GM19467 (cell line): ENCODE measurements around the gene TANGO2.
A peak's percentile ranks its signal among the peaks of the same experiment; 100 is the strongest.
"Not testable (repeated sequence)": the region's sequence is repeated elsewhere in the genome, so short reads cannot be mapped to it uniquely, and the experiment has no call there.

ENCODE experiments used
- ATAC-seq: cut with Tn5 transposase; IDR thresholded peaks from one replicate; pipeline ENCODE4 v1.9.1; 2021; ENCODE audit warnings: mild to moderate bottlenecking, moderate library complexity; ENCODE audit not compliant: unreplicated experiment

TANGO2 gene

DNA sequence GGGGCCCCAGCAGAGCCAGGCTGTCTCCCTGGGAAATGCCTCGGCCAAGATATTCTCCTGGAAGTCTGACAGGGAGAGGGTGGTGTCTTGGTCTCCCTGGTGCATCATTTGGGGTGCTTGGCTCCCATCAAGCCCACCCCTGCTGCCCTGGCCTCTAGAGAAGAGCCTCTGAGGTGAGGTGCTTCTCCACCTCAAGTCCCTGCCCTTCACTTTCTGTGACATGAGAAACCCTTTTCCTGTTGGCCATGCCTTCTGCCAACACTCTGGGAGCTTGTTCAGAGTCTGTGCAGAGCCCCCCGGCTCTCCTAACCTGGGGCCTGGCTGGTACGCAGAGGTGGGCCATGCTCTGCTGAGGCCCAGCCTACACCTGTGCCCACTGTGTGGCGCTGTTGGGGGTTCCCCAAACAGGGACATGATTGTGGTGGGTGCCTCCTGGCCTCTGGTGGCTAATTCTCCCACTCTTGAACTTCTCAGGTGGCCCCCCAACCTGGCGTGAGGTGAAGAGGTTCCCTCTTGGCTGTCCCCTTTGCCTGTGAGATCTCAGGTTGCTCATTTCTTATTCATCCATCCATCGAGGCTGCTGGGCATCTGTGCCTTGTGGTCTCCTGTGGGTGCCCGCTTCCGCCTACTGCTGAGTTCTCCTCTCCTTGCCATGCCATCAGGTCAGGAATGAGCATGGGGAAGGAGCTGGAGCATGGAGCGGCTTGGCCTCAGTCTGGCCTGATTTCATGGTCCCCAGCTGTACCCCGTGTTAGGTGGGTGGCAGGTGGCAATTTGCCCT, 40.0 kb downstream of the TANGO2 start:
- ATAC-seq, result no peak

DNA sequence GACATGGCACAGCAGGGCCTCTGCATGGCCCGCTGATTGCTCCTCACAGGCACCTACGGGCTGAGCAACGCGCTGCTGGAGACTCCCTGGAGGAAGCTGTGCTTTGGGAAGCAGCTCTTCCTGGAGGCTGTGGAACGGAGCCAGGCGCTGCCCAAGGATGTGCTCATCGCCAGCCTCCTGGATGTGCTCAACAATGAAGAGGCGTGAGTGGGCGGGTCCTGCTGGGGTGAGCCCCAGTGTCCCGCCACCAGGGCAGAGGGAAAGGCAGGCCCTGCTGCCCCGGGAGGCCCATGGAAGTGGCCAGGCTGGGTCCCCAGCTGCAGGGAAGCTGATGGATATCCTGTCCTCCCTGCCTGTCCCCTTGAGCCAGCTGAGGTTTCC, 40.6 kb downstream of the TANGO2 start:
- no peak for ATAC-seq

DNA sequence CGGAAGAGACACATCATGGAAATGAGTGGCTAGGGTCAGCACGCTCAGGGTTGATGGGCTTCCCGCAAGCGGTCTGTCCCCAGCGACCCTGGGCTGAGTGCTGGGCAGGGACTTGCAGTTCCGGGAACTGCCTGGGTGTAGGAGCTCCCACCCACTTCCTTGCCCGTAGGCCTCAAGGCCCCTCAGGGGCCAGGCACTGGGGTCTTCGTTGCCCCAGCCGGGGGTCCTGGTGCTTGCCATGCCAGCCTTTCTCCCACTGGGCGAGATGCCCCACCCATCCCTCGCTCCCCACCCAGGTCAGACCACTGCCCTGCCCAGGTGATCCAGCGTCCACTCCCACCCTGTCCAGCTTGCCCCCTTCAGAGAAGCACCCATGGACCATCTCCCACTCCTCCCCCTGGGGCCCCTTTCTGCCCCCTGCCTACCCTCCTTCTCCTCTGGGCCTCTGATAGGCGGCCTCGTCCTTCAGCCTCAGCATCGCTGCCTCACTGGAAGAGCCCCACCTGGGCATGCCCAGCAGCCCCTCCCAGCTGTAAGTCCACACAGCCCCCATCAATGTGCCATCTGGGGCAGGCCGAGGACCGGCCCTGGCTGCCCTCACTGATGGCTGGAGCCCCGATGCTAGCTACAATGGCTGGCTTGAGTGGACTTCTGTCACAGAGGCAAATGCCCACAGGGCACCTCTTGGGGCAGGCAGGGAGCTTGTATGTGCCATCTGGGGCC, 41.3 kb downstream of the TANGO2 start:
- no peak for ATAC-seq

DNA sequence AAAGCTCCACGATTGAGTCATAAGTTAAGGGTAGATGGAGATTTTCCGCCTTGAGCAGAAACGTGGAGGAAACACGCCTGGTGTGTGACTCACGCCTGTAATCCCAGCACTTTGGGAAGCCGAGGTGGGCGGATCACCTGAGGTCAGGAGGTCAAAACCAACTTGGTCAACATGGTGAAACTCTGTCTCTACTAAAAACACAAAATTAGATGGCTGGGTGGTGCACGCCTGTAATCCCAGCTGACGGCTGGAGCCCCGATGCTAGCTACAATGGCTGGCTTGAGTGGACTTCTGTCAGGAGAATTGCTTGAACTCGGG, 41.8 kb downstream of the TANGO2 start:
- no peak for ATAC-seq

DNA sequence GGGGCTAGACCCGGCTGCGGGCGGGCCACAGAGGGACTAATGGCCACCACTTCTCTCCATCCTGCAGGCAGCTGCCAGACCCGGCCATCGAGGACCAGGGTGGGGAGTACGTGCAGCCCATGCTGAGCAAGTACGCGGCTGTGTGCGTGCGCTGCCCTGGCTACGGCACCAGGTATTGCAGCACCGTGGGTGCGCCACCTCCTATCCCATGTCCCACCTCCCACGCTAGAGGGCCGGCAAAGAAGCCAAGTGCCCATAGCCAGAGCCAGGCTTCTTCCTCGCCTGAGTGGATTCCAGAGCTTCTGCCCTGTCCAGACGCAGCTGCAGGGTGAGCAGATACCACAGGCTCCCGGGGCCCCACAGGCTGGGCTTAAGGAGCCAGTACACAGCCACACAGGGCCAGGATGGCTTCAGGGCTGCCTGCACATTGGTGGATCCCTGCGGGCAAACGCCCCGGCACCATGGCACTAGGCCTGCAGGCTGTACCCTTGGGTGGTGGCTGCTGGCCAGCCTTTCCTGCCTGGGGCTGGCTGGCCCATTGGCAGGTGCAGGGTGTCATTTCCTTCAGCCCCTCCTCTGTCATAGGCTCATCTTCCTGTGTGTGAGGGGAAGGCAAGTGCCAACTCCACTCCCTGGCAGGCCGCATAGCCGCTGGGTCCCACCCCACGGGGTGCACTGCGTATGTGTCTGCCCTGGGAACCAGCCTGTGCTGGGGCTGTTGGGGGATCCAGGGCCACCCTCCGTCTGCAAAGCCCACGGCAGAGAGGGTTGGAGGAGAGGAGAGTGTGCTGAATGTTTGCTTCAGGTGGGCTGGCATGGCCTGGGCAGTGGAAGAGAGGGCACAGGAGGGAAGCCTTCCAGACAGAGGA, 42.6 kb downstream of the TANGO2 start:
- ATAC-seq, result no peak

DNA sequence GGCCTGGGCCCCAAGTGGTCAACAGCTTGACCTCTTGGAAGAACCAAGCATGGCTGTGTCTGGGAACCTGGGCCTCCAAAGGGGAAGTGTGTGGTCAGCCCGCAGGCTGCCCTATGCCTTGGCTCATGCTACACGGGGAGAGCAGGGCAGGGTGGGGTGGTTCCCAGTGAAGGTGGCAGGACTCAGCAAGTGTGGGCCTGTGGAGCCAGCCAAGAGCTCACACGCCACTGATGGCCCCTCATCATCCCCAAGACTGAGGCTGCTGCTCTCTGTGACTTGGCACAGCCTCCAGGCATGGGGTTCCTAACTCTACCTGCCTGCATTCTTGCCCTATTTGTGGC, 43.2 kb downstream of the TANGO2 start:
- ATAC-seq, result no peak

DNA sequence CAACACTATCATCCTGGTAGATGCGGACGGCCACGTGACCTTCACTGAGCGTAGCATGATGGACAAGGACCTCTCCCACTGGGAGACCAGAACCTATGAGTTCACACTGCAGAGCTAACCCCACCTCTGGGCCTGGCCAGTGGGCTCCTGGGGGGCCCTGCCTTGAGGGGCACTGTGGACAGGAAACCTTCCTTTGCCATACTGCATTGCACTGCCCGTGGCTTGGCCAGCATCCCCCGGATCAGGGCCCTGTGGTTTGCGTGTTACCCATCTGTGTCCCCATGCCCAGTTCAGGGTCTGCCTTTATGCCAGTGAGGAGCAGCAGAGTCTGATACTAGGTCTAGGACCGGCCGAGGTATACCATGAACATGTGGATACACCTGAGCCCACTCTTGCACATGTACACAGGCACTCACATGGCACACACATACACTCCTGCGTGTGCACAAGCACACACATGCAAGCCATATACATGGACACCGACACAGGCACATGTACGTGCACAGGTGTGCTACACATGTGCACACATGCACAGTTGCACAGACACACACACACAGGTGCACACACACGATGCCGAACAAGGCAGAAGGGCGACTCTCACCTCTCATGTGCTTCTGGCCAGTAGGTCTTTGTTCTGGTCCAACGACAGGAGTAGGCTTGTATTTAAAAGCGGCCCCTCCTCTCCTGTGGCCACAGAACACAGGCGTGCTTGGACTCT, 43.8 kb downstream of the TANGO2 start:
- no peak for ATAC-seq

DNA sequence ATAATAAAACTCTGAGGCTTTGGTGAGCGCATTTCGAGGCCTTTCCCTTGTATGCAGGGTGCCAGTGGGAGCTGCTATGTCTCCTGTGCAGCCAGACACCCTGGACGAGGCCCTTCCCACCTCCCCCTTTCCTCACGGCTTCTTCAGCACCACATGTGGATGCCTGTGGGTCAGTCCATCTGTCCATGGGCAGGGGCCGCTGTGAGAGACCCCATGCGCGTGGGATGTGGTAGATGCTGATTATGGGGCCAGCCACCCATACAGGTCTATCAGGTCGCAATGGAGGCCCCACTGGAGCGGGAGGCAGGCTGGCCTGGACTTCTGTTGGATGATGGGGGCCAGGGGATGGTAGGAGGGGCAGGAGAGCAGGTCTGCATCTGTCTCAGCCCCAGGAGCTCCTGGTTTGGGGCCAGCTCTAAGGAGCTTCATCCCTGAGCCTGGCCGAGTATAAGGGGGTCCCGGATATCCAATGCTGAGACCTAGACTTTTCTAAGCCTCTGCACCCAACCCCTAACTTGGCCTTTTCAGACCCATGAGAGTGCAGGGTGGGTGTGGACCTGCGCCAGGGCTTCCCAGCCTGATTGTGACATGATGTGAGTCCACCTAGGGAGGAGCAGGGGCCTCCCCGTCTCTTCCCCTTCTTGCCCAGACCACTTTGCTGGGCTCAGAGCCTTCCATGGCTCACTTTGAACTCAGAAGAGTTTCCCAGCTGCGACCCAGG, 45.1 kb downstream of the TANGO2 start:
- ATAC-seq, result no peak

DNA sequence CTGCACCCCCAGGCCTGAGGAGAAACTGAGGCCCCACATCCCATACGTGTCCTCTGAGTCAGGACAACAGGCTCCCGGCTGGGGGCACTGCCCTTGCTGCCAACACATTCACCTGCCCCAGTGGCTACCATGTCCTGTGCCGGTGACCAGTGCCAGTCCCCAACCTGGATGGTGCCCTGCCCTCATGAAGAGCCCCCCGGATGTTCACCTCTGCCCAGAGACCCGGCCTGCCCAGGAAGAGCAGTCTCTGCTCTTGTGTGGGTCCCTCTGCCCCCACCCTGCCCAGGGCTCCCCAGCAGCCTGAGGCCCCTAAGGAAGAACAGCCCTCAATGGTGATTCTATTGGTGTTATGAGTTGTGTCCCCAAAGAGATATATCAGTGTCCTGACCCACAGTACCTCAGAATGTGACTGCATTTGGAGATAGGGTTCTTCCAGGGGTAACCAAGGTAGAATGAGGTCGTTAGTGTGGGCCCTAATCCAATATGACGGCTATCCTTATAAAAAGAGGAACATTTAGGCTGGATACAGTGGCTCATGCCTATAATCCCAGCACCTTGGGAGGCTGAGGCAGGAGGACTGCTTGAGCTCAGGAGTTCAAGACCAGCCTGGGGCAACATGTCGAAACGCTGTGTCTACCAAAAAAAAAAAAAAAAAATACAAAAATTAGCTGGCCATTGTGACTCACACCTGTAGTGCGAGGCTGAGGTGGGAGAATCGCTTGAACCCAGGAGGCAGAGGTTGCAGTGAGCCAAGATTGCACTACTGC, 45.9 kb downstream of the TANGO2 start:
- ATAC-seq, result no peak

DNA sequence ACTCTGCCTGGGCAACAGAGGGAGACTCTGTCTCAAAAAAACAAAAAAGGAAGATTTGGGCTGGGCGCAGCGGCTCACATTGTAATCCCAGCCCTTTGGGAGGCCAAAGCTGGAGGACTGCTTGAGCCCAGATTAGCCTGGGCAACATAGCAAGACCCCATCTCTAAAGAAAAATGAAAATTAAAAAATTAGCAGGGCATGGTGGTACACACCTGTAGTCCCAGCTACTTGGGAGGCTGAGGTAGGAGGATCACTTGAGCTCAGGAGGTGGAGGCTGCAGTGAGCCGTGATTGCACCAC, 46.4 kb downstream of the TANGO2 start:
- ATAC-seq, result not testable (repeated sequence)

DNA sequence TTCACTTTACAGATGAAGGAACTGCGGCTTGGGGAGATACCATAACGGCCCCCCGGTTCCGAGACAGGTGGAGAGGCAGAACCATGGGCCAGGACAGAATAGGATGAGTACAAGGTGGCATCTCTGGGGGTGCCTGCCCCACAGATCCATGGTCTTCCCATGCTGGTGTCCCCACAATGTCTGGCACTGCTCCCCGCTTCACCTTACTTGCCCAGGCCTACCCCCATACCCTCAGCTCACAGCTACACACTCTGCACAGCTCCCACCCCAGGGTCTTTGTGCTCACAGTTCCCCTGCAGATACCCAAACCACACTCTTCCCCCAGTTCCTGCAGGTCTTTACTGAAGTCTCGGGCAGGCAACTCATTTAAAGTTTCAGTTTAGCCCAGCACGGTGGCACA, 47.7 kb downstream of the TANGO2 start:
- no peak for ATAC-seq

DNA sequence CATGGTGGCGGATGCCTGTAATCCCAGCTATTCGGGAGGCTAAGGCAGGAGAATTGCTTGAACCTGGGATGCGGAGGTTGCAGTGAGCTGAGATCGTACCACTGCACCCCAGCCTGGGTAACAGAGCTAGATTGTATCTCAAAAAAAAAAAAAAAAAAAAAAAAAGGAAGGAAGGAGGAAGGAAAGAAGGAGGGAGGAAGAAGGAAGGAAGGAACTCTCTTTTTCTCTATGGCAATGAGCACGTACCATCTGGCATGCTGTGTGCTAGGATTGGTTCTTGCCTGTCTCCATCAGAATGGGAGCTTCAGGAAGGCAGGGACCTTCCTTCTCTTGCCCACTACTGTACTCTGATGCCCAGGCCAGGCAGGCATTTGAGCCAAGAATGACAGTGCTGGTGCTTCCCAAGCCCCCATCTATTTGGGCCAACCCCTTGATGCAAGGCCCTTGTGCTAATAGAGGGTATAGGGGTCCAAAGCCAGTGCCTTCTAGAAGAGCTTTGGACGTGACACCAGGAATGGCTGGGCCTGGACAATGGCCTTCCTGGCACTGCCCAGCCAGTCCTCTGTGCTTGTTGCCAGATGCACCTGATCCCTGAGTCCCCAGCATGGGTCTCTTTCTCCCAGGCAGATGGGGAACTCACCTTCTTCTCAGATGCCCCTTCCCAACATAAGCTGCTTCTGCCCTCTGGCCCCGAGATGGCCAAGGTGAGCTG, 48.6 kb downstream of the TANGO2 start:
- ATAC-seq, result no peak

DNA sequence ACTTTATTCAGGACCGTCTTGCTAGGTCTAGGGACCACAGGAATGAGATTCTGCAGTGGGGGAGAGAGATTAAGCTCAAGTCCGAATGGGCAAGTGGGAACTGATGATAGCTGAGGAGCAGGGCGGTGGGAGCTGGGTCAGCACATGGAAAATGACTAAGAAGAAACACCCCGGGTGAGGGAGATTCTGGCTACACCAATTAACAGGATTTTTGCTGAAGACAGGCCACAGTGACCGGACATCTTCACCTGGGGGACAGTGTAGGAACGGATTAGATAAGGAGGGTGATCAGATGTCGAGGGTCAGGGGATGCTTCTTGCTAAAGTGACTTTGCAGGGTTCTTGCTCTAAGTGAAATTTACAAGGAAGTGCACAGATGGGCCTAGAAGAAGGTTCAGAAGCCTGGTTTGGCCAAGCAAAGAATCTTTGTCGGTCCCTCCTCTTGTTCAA, 50.6 kb downstream of the TANGO2 start:
- no peak for ATAC-seq

DNA sequence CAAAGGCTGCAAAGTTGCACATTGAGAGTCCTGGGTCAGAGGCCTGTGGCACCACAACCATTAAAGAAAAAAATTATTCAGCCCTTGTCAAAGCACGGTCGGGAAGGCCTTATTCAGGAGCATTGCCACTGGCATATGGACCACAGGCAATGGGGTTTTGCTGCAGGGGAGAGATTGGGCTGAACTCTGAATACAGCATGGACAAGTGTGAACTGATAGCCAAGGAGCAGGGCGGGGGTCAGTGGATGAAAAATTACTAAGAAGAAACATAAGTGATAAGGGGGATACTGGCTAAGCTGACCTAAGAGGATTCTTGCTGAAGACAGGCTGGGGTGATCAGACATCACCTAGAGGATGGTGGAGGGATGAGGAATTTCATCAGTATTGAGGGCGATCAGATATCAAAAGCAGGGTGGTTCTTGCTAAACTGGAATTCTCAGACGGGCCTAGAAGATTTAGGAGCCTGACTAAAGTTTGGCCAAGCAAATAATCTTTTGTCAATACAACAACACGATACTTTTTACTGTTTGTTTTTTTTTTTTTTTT, 55.8 kb downstream of the TANGO2 start:
- no peak for ATAC-seq

DNA sequence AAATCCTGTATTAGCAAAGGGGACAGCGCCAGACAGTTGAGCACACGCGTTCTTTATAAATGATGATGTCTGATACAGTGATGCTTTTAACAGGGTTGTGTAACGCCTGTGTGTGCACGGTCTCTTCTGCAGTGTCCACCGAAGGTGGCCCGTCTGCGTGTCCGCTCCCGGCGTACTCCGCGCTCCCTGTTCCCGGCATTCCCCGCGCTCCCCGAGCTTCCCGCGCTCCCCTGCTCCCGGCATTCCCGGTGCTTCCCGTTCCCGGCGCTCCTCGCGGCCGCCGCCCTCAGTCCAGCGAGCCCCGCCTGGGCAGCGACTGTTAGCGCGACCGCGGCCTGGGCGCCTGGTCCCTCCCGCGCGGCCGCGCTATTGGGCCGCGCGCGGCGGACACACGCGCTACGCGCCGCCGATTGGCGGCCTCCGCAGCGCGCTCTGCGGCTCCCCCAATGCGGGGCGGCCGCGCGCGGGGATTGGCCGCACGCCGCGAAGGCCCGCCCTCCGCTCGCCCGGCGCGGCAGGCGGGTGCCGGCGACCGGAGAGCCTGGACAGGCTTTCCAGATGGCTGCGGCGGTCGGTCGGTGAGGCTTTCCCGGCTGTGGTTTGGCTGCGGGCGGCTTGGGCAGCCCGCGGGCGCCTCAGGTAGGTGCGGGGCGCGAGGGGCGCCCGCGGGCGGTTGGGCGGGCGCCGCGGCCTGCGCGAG, 59.0 kb downstream of the TANGO2 start, which contains the start of gene DGCR8:
DGCR8 (plus strand) TSS at position 497 of the 700 bp plus-strand sequence. CDS start 5,723 bp downstream, outside the sequence.
- peak; percentile 85 for ATAC-seq

DNA sequence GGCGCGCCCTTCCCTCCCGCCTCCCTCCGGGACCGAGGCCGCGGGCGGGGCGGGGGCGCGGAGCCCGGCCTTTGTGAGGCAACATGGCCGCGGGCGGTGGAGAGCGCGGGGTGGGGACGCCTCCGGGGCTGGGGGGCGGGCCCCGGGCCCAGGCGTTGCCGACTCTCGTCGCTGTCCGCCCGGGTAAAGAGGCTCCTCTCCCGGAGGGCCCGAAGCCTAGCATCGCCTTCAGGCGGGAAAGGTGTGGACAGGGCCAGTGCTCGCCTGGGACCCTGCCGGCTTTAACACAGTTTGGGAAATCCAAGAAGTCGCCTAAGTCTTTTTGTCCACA, 59.5 kb downstream of the TANGO2 start:
- peak; percentile 47 for ATAC-seq

DNA sequence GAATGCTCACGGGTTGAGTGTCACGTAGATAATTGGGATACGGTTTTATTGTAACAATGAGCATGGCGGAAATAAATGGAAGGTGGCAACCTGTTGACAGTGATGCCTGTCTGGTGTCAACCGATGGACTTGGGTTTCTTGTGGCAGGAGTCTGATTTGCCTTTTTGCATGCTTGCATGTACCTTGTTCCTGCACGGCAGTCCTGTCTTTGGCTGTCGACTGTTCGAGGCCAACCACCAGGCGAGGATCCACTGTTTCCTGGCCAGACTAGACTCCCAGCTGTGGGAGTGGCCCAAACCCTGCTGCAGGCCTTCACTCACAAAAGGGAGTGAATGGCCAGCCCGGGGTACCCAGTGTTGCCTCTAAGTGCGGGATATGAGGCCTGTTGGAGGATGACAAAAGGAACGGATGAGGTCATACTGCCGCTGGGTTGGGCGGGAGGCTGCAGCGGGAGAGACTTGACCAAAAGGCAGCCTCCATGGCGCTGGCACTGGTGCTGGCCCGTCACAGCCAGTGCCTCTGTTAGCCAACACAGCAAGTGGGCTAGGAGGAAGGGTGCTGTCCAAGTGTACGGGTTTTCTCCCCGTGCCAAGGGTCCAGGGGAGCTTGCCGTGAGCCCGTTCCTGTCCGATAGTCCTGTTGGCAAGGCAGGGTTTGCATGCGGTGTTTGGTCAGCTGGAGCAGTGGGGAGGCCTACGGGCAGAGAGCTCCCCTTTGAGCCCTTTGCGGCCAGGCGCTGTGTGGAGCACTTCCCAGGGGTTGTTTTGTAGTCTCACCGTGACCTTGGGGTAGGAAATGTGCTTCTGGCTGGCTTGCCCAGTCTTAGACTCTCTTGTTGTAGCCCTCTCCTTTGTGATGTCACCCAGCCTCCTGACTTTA, 60.1 kb downstream of the TANGO2 start:
- no peak for ATAC-seq
